ENCODE data around the gene NTRK1.

The NTRK1 gene

DNA sequence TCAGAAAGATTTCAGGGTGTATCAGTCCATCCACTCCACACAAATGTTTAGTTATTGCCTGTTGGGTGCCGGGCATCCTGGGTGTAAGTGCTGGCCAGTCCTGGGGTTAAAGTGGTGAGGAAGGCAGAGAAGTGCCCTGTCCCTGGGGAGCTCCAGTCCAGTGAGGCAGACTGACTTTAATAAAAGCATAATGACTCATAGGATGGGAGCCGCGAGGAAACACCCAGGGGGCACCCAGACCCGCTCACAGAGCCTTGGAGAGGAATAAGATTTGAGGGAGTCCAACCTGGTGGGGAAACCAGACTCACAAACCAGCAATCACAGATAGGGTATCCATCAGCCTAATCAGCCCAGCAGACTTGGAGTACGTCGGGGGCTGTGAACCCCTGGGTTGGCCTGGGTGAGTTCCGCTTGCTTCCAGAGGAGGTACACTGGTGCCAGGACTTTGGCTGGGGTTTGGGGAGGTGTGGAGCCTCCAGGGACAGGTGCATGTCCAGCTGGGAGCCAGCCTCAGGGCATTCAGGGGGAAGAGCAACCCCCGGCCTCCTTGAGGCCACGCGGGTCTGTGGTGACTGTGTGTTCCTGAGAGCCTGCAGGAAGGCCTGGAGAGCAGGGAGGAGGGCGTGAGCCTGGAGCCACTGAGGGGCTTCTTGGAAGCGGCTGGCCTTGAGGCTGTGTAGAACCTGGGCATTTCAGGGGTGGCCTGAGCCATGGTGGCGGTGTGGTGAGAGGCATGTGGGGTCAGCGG is 36.6 kb downstream of the NTRK1 start:
- no peak for DNase-seq (ENCODE audit: low read depth in 2 of 2)

- no peak for DNase-seq (ENCODE audit: low read depth in 2 of 2)
These were observed 37.5 kb downstream of the NTRK1 start for GRCh38 chr1:156898161-156898566.

GRCh38 chr1:156898971-156899664 is 38.5 kb downstream of the NTRK1 start:
- DNase-seq (ENCODE audit: low read depth in 2 of 2): no peak

- DNase-seq (ENCODE audit: low read depth in 2 of 2): no peak
These were observed 39.5 kb downstream of the NTRK1 start for GRCh38 chr1:156899956-156900718.

- no peak for DNase-seq (ENCODE audit: low read depth in 2 of 2)
These were observed 40.4 kb downstream of the NTRK1 start for GRCh38 chr1:156900896-156901589.

GRCh38 chr1:156901590-156901900 is 40.9 kb downstream of the NTRK1 start:
- no peak for DNase-seq (ENCODE audit: low read depth in 2 of 2)

GRCh38 chr1:156901966-156902915 is 41.6 kb downstream of the NTRK1 start:
- DNase-seq (ENCODE audit: low read depth in 2 of 2): no peak

GRCh38 chr1:156903328-156904091 is 42.8 kb downstream of the NTRK1 start:
- no peak for DNase-seq (ENCODE audit: low read depth in 2 of 2)

- DNase-seq (ENCODE audit: low read depth in 2 of 2): no peak
These were observed 43.7 kb downstream of the NTRK1 start for GRCh38 chr1:156904187-156904959.

DNA sequence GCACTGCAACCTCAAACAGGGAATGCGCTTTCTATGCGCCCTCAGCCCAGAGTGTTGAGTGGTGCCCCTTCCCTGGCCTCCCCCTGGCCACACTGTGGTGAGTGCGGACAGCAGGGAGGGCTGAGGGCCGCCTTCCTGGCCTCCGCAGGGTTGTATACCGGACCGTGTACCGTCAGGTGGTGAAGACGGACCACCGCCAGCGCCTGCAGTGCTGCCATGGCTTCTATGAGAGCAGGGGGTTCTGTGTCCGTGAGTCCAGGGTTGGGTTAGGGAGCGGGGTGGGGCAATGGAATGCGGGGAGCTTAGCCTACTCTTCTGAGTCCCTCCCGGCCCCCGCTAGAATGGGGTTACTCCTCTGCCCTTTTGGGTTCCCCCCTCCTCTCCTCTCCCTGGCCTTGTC is 44.5 kb downstream of the NTRK1 start:
- no peak for DNase-seq (ENCODE audit: low read depth in 2 of 2)

DNA sequence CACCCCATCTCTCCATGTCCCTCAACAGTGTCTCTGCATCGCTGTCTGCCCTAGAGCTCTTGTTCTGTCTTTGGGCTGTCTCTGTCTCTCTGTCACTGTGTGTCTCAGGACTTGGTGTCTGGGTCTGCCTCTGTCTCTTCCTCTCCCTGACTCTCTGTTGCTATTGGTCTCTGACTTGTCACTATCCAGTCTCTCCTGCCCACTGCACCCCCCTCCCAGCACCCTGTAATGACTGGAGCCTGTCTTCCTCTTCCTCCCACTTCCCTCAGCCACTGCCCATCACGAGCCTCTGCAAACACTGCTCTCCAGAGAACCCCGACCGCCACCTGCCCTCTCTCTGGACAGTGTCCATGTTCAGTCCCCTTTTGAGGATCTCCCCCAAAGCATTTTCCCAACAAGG is 45.0 kb downstream of the NTRK1 start:
- no peak for DNase-seq (ENCODE audit: low read depth in 2 of 2)

DNA sequence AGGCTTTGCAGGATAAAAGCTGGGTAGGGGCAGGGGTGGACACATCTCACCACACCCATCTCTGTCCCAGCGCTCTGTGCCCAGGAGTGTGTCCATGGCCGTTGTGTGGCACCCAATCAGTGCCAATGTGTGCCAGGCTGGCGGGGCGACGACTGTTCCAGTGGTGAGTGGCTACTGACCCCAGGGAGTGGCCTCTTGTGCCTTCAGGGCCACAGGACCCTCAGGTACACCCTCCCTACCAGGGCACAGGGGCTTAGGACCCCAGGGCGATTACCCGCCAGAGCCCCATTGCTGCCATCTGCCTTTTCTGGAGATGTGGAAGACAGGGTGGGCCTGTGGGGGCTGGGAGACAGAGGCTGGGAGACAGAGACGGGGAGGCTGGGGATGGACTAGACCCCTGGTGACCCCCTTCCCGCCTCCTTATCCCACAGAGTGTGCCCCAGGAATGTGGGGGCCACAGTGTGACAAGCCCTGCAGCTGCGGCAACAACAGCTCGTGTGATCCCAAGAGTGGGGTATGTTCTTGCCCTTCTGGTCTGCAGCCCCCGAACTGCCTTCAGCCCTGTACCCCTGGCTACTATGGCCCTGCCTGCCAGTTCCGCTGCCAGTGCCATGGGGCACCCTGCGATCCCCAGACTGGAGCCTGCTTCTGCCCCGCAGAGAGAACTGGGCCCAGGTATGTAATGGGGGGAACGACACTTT is 45.7 kb downstream of the NTRK1 start:
- DNase-seq (ENCODE audit: low read depth in 2 of 2): no peak

GRCh38 chr1:156908541-156908940 is 47.9 kb downstream of the NTRK1 start:
- no peak for DNase-seq (ENCODE audit: low read depth in 2 of 2)

DNA sequence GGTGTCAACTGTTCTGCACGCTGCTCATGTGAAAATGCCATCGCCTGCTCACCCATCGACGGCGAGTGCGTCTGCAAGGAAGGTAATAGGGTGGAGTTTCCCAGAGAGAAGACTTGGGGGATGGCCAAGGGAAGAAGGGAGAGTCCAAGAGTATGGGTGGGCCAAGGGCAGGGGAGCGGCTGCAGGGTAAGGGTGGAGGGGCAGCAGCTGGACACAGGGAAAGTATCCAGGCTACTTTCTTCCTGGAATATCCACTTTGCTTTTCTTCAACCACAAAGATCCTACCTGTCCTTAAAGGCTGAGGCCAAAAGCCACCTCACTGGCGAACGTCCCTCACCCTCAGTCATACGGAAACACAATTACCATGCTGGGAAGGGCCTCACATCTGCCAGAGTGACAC is 48.3 kb downstream of the NTRK1 start:
- DNase-seq (ENCODE audit: low read depth in 2 of 2): no peak

DNA sequence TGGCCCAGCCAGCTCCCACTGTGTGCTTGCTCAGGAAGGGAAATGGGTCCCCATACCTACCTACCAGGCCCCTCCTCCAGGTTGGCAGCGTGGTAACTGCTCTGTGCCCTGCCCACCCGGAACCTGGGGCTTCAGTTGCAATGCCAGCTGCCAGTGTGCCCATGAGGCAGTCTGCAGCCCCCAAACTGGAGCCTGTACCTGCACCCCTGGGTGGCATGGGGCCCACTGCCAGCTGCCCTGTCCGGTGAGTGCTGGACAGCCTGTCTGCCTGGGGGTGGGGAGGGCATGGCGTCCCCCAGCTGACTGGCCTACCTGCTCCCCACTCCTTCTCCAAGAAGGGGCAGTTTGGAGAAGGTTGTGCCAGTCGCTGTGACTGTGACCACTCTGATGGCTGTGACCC is 49.0 kb downstream of the NTRK1 start:
- DNase-seq (ENCODE audit: low read depth in 2 of 2): no peak

DNA sequence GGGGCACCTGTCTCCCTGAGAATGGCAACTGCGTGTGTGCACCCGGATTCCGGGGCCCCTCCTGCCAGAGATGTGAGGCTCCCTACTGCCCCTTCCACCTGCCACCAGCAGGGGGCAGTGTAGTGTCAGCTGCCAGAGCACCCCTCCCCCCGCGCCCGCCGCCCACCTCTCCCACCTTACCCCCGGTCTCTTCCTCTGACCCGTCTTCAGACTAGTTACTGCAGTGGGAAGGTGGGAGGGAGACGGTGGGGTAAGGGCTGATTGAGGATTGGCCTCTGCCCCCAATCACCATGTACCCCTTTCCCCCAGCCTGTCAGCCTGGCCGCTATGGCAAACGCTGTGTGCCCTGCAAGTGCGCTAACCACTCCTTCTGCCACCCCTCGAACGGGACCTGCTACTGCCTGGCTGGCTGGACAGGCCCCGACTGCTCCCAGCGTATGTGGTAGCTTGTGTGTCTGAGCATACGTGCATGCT is 49.7 kb downstream of the NTRK1 start:
- DNase-seq (ENCODE audit: low read depth in 2 of 2): peak; percentile 49 to 62

- DNase-seq (ENCODE audit: low read depth in 2 of 2): no peak
These were observed 51.1 kb downstream of the NTRK1 start for GRCh38 chr1:156911577-156912298.

- DNase-seq (ENCODE audit: low read depth in 2 of 2): no peak
These were observed 51.6 kb downstream of the NTRK1 start for GRCh38 chr1:156912310-156912709.

All from stimulated activated CD4-positive, alpha-beta T cell treated with anti-CD3 and anti-CD28 coated beads, Interleukin-4, amount 100 ng/mL, for 48 hours (primary cell).